Left ventricle myocardium inferior (tissue), 1 donor: ENCODE results near the gene MAP2K2. TPM values are rescaled to one million over a fixed set of nuclear protein-coding genes. Genes with fewer than 3 reads are reported as not detected.

Experiments
- DNase-seq: peaks from one replicate; pipeline ENCODE4 v3.0.0-alpha.2; 2020
- H3K27ac ChIP-seq: fragments of 200-600 bp; replicated peaks from 2 replicates; pipeline ENCODE4 v1.8.0; 2021
- H3K27me3 ChIP-seq: fragments of 200-600 bp; 2 replicates; pipeline ENCODE4 v1.8.0; 2021; ENCODE audit warnings: low read depth
- H3K36me3 ChIP-seq: fragments of 200-600 bp; 2 replicates; pipeline ENCODE4 v1.8.0; 2021
- H3K4me1 ChIP-seq: fragments of 200-600 bp; 2 replicates; pipeline ENCODE4 v1.8.0; 2021
- H3K4me3 ChIP-seq: fragments of 200-600 bp; 2 replicates; pipeline ENCODE4 v1.8.0; 2021; ENCODE audit warnings: mild to moderate bottlenecking, moderate library complexity
- H3K9me3 ChIP-seq: fragments of 200-600 bp; replicated peaks from 2 replicates; pipeline ENCODE4 v1.8.0; 2021
- CTCF ChIP-seq: fragments of 200-600 bp; IDR thresholded peaks from 2 replicates; pipeline ENCODE4 v1.8.0; 2021; ENCODE audit warnings: antibody characterized with exemption, mild to moderate bottlenecking, borderline replicate concordance
- intact Hi-C: fragments of 100-400 bp; cut with micrococcal nuclease; formaldehyde crosslinking; loops from one replicate; pipeline ENCODE4 v1.11.0; 2022
- total RNA-seq: library from RNA; stranded (reverse); fragmentation: NEBNext Ultra II Directional; extraction: Animal tissue kit (Norgen Biotek cat#: 25700); gene quantifications from one replicate; pipeline ENCODE4 v1.2.1, GENCODE V29; 2021
- donor health status: DM: no; HTN: yes; CAD: no; lungs with severe emphysema.

The MAP2K2 gene
- total RNA-seq, 1 donor from 2014 or later: 129 TPM

- Histone ChIP-seq H3K27me3 (no peaks in the 10 kb centered on the region), H3K4me3 (peak overlapping the region; percentile 26), H3K4me1 (peaks cover 2% of the 10 kb centered on the region), H3K27ac (peak overlapping the region; percentile 39), H3K36me3 (peaks cover 52% of the 10 kb centered on the region), H3K9me3 (no peaks in the 10 kb centered on the region)
- TF ChIP-seq CTCF: no peak
- DNase-seq: no peak
- intact Hi-C loops: no loop called here
Measured at GRCh38 chr19:4089400-4089908, 34.5 kb downstream of the MAP2K2 start.

GRCh38 chr19:4088975-4089374 lies 34.9 kb downstream of the MAP2K2 start:
- DNase-seq: no peak
- intact Hi-C loops: no loop called here
- no peak for TF ChIP-seq CTCF
- peak overlapping the region; percentile 39 for H3K27ac ChIP-seq
- peaks cover 6% of the 10 kb centered on the region for H3K4me1 ChIP-seq
- peaks cover 47% of the 10 kb centered on the region for H3K36me3 ChIP-seq
- H3K9me3 ChIP-seq: no peaks in the 10 kb centered on the region
- no peaks in the 10 kb centered on the region for H3K27me3 ChIP-seq
- H3K4me3 ChIP-seq: peak overlapping the region; percentile 26

DNA sequence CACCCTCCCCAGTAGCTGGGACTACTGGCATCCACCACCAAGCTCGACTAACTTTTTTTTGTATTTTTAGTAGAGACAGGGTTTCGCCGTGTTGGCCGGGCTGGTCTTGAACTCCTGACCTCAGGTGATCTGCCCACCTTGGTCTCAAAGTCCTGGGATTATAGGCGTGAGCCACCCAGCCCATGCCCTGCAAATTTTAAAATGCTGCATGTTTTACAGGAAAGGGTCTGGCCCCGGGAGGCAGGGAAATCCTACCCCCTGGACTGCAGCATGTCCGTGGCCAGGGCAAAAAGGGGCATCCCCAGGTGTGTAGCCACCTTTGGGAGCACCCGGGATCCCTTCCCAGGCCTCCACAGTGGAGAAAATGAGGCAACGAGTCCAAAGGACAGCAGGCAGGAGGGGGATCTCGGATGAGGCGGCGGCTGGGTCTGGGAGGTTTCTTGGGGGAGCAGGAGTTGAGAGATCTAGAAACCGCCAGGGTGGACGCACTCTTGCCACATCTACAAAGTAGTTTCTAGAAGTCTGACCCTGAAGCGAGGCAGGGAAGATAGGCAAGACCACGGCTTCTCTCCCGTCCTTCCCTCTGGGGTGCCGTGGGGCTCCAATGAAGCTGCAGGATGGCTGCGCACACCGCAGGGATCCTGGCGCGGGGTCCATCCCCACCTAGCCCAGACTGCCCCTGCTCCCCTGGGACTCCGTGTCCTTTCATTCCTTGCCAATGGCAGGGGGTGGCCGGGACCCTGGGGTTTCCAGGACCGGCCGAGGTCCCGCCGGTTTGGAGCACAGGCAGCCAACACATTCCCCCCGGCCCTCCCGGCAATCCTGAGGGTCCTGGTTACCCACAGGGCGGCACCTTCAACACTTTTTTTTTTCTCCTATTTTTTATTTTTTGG lies 35.9 kb downstream of the MAP2K2 start:
- Histone ChIP-seq H3K4me1 (peaks cover 12% of the 10 kb centered on the region), H3K27ac (no peak overlapping the region), H3K9me3 (no peaks in the 10 kb centered on the region), H3K27me3 (no peaks in the 10 kb centered on the region), H3K4me3 (no peak overlapping the region), H3K36me3 (peaks cover 38% of the 10 kb centered on the region)
- intact Hi-C loops: no loop called here
- no peak for TF ChIP-seq CTCF
- no peak for DNase-seq

DNA sequence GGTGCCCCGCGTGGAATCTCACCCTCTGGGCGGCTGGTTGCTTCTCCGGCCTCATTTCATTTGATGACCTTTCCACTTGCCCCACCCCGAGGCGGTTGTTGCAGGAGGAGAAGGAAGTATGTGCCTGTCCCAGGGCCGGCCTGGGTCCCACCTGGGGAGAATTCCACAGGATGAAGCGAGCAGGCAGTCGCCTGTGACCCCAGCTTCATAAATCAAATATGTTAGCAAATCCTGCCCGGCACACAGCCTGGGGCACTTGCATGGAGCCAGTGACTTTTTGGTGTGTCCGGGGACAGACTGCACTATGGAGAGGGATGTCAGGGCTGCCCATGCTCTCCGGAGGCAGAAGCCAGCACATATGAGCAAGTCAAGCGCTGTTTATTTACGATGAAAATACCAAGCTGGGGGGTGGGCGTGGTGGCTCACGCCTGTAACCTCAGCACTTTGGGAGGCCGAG lies 37.5 kb downstream of the MAP2K2 start:
- Histone ChIP-seq H3K27me3 (no peaks in the 10 kb centered on the region), H3K4me1 (peaks cover 12% of the 10 kb centered on the region), H3K27ac (no peak overlapping the region), H3K4me3 (no peak overlapping the region), H3K9me3 (no peaks in the 10 kb centered on the region), H3K36me3 (peaks cover 23% of the 10 kb centered on the region)
- no peak for TF ChIP-seq CTCF
- intact Hi-C loops: no loop called here
- no peak for DNase-seq

GRCh38 chr19:4084547-4084877 lies 39.4 kb downstream of the MAP2K2 start:
- Histone ChIP-seq H3K27ac (peak overlapping the region; percentile 46), H3K9me3 (no peaks in the 10 kb centered on the region), H3K4me1 (peaks cover 12% of the 10 kb centered on the region), H3K27me3 (no peaks in the 10 kb centered on the region), H3K4me3 (peak overlapping the region; percentile 49), H3K36me3 (peaks cover 6% of the 10 kb centered on the region)
- DNase-seq: no peak
- intact Hi-C loops: no loop called here
- TF ChIP-seq CTCF: no peak
